ENCODE measurements around the gene ZNF263. TPM values are rescaled to one million over a fixed set of nuclear protein-coding genes. Genes with fewer than 3 reads are reported as not detected.
A peak's percentile ranks its signal among the peaks of the same experiment; 100 is the strongest.

The ZNF263 gene
- total RNA-seq, 1 experiment from 2014 or later, result 30.9 TPM

DNA sequence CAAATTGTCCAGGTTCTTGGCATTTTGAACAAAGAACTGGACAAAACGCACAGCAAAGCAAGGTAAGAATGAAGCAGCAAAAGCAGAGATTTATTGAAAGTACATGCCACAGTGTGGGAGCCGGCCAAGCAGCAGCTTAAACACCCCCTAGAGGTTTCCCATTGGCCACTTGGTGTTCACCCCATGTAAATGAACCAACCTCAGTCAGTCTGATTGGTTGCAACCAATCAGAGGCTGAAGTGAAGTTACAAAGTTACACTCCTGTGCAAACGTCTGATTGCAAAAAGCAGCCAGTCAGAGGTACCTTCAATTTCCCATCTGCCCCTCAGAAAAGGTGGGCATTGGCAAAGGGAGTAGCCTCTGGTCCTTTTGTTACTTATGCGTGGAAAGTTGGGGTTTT, 8.8 kb upstream of the ZNF263 start:
- DNase-seq (ENCODE audit: unreplicated experiment), result peak; percentile 43
- Mint-ChIP-seq H3K27me3 (ENCODE audit: insufficient read depth, unreplicated experiment) (no peaks in the 10 kb centered on the region), H3K4me1 (ENCODE audit: insufficient read depth, unreplicated experiment) (no peaks in the 10 kb centered on the region), H3K4me3 (ENCODE audit: unreplicated experiment) (no peak overlapping the region), H3K27ac (ENCODE audit: low read depth, unreplicated experiment) (no peak overlapping the region), H3K9me3 (ENCODE audit: unreplicated experiment) (no peaks in the 10 kb centered on the region), H3K36me3 (ENCODE audit: insufficient read depth, unreplicated experiment) (peaks cover 4% of the 10 kb centered on the region)
- BruUV-seq (replicated peaks), result no TSS peak
- POLR2A ChIA-PET, result interaction anchor here (1.1 to 11.6 kb wide), 2 partner anchors 9 to 31 kb away, joined by 3 to 161 read pairs; no protein-coding TSS in a partner anchor
- intact Hi-C loops (cut with micrococcal nuclease), result no loop called here
- CTCF ChIA-PET, result no interaction called here
- TF ChIP-seq, protein P1, sequence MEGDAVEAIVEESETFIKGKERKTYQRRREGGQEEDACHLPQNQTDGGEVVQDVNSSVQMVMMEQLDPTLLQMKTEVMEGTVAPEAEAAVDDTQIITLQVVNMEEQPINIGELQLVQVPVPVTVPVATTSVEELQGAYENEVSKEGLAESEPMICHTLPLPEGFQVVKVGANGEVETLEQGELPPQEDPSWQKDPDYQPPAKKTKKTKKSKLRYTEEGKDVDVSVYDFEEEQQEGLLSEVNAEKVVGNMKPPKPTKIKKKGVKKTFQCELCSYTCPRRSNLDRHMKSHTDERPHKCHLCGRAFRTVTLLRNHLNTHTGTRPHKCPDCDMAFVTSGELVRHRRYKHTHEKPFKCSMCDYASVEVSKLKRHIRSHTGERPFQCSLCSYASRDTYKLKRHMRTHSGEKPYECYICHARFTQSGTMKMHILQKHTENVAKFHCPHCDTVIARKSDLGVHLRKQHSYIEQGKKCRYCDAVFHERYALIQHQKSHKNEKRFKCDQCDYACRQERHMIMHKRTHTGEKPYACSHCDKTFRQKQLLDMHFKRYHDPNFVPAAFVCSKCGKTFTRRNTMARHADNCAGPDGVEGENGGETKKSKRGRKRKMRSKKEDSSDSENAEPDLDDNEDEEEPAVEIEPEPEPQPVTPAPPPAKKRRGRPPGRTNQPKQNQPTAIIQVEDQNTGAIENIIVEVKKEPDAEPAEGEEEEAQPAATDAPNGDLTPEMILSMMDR (IDR thresholded peaks at IDR 0.05; ENCODE audit: unreplicated experiment), result no peak

DNA sequence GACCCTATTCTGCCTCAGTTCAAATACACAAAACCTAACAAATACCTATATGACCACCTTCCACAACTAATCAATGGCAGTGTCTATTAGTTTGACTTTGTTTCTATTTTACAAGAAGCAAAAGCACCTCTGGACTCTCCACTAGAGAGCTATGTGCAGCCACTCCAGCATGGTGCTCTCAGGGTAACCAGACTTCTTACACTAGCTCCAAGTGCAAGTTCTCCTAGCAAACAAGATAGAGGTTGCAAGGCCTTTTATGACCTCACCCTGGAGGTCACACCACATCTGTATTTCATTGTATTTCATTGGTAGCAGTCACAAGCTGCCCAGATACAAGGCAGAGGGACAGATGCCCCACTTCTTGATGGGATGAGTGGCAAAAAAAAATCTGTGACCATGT, 8.3 kb upstream of the ZNF263 start:
- TF ChIP-seq, protein P1 (IDR thresholded peaks at IDR 0.05; ENCODE audit: unreplicated experiment), result no peak
- Mint-ChIP-seq H3K27ac (ENCODE audit: low read depth, unreplicated experiment) (no peak overlapping the region), H3K4me3 (ENCODE audit: unreplicated experiment) (no peak overlapping the region), H3K36me3 (ENCODE audit: insufficient read depth, unreplicated experiment) (peaks cover 5% of the 10 kb centered on the region), H3K4me1 (ENCODE audit: insufficient read depth, unreplicated experiment) (no peaks in the 10 kb centered on the region), H3K9me3 (ENCODE audit: unreplicated experiment) (no peaks in the 10 kb centered on the region), H3K27me3 (ENCODE audit: insufficient read depth, unreplicated experiment) (no peaks in the 10 kb centered on the region)
- no peak for DNase-seq (ENCODE audit: unreplicated experiment)
- ChIA-PET POLR2A (interaction anchor here (1.1 to 11.6 kb wide), 2 partner anchors 9 to 31 kb away, joined by 3 to 161 read pairs; no protein-coding TSS in a partner anchor), CTCF (no interaction called here)
- intact Hi-C loops (cut with micrococcal nuclease), result no loop called here
- no TSS peak for BruUV-seq (replicated peaks)

- POLR2A ChIA-PET, result interaction anchor here (11.6 kb wide), 1 partner anchor 11 kb away, joined by 161 read pairs; no protein-coding TSS in a partner anchor
- intact Hi-C loops (cut with micrococcal nuclease), result no loop called here
- Mint-ChIP-seq H3K27ac (ENCODE audit: low read depth, unreplicated experiment) (no peak overlapping the region), H3K36me3 (ENCODE audit: insufficient read depth, unreplicated experiment) (peaks cover 10% of the 10 kb centered on the region), H3K4me3 (ENCODE audit: unreplicated experiment) (no peak overlapping the region), H3K27me3 (ENCODE audit: insufficient read depth, unreplicated experiment) (no peaks in the 10 kb centered on the region), H3K4me1 (ENCODE audit: insufficient read depth, unreplicated experiment) (no peaks in the 10 kb centered on the region), H3K9me3 (ENCODE audit: unreplicated experiment) (no peaks in the 10 kb centered on the region)
- TF ChIP-seq, protein P1 (IDR thresholded peaks at IDR 0.05; ENCODE audit: unreplicated experiment), result no peak
- no TSS peak for BruUV-seq (replicated peaks)
- DNase-seq (ENCODE audit: unreplicated experiment), result no peak
- CTCF ChIA-PET, result interaction anchor here (0.5 to 2.1 kb wide), 3 partner anchors 10 to 448 kb away, joined by 3 to 10 read pairs (median 5); partner anchors contain the start of gene ZNF200
These were observed 6.6 kb upstream of the ZNF263 start for GRCh38 chr16:3276679-3277078.

DNA sequence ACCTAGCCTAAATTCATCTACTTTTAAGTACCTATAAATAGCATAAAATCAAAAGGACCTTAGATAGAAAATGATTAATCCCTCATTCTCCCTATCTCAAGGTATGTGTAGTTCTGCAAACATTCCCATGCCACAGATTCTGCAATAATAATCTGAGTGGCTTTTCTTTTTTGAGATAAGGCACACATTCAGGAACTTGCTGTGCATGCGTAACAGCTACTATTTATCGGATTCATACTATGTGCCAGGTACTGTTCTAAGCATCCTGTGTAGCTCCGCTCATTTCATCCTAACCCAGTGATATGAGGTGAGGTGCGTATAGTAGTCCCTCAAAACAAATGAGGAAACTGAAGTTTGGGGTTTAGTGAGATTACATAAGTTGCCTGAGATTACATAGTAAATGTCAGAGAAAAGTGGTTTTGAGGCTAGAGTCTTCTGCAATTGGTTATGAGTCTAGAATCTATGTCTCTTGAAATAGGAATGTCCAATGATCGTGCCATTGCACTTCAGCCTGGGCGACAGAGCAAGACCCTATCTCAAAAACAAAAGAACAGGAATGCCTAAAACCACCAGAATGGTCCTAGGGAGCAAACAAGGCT, 2.0 kb upstream of the ZNF263 start:
- peaks cover 37% of the 10 kb centered on the region for H3K36me3 Mint-ChIP-seq (ENCODE audit: insufficient read depth, unreplicated experiment)
- ChIA-PET POLR2A (interaction anchor here (0.5 to 11.6 kb wide), 3 partner anchors 16 to 82 kb away, joined by 3 to 161 read pairs (median 3); no protein-coding TSS in a partner anchor), CTCF (interaction anchor here (1.4 kb wide), 2 partner anchors 14 to 16 kb away, joined by 4 to 6 read pairs; no protein-coding TSS in a partner anchor)
- no peaks in the 10 kb centered on the region for H3K9me3 Mint-ChIP-seq (ENCODE audit: unreplicated experiment)
- TF ChIP-seq, protein P1 (IDR thresholded peaks at IDR 0.05; ENCODE audit: unreplicated experiment), result no peak
- no TSS peak for BruUV-seq (replicated peaks)
- no peak overlapping the region for H3K27ac Mint-ChIP-seq (ENCODE audit: low read depth, unreplicated experiment)
- DNase-seq (ENCODE audit: unreplicated experiment), result no peak
- intact Hi-C loops (cut with micrococcal nuclease), result no loop called here
- no peaks in the 10 kb centered on the region for H3K4me1 Mint-ChIP-seq (ENCODE audit: insufficient read depth, unreplicated experiment)
- H3K4me3 Mint-ChIP-seq (ENCODE audit: unreplicated experiment), result peak overlapping the region; percentile 96
- no peaks in the 10 kb centered on the region for H3K27me3 Mint-ChIP-seq (ENCODE audit: insufficient read depth, unreplicated experiment)

Data from MCF 10A (cell line).